Stomach (tissue), 9 donors: ENCODE results near the gene ZNF302. TPM values are rescaled to one million over a fixed set of nuclear protein-coding genes. Genes with fewer than 3 reads are reported as not detected.
A peak's percentile ranks its signal among the peaks of the same experiment; 100 is the strongest.

ENCODE experiments used
- DNase-seq, 2 donors: peaks; one replicate each; pipeline versions ENCODE4 v3.0.0 to v3.0.0-alpha.2; 2013 to 2019
- H3K27ac ChIP-seq, 5 donors: fragments of 200-600 bp in 4 of 5; sonication (generic) in 4 of 5; one replicate each; pipeline ENCODE4 v1.5.1; 2013 to 2019; ENCODE audit warnings: mild to moderate bottlenecking in 1 of 5, moderate library complexity in 1 of 5
- H3K27me3 ChIP-seq, 3 donors: fragments of 200-600 bp; sonication (generic); one replicate each; pipeline ENCODE4 v1.5.1; 2017 to 2019; ENCODE audit warnings: mixed run types in 1 of 3
- H3K36me3 ChIP-seq, 4 donors: fragments of 200-600 bp; sonication (generic); 1 replicate in 3 of 4; 2 replicates in 1 of 4; pipeline ENCODE4 v1.5.1; 2016 to 2019
- H3K4me1 ChIP-seq, 4 donors: fragments of 200-600 bp; sonication (generic); one replicate each; pipeline ENCODE4 v1.5.1; 2016 to 2019
- H3K4me3 ChIP-seq, 4 donors: fragments of 200-600 bp; sonication (generic) in 3 of 4; one replicate each; pipeline ENCODE4 v1.5.1; 2016 to 2019; ENCODE audit warnings: mild to moderate bottlenecking in 1 of 4
- H3K9me3 ChIP-seq, 4 donors: fragments of 200-600 bp; sonication (generic); one replicate each; pipeline ENCODE4 v1.5.1; 2016 to 2019
- EP300 ChIP-seq: sonication (generic); formaldehyde crosslinking; IDR thresholded peaks from one replicate; pipeline ENCODE4 v1.6.1; 2017; ENCODE audit warnings: antibody characterized with exemption
- POLR2A ChIP-seq, 4 donors: fragments of 450-650 bp; IDR thresholded peaks; one replicate each; pipeline ENCODE4 v1.6.1; 2016; ENCODE audit warnings: antibody characterized with exemption in 4 of 4, control low read depth in 2 of 4, mild to moderate bottlenecking in 1 of 4, moderate library complexity in 1 of 4
- POLR2AphosphoS5 ChIP-seq, 3 donors: sonication (generic); formaldehyde crosslinking; IDR thresholded peaks; one replicate each; pipeline ENCODE4 v1.6.1; 2016; ENCODE audit warnings: antibody characterized with exemption in 3 of 3
- WGBS, 5 donors: extraction: QIAGEN DNeasy Blood & Tissue Kit in 3 of 5; methylation state at CpG; one replicate each; pipeline versions ENCODE4 v1.1.5 to v1.1.7; 2013 to 2018; 5-methylcytosine and 5-hydroxymethylcytosine counted together
- intact Hi-C: fragments of 100-400 bp; cut with DNase I; formaldehyde crosslinking; loops from one replicate; pipeline ENCODE4 v1.15.1; 2023; ENCODE audit warnings: low total_unique reads
- polyA plus RNA-seq, 3 donors: library from polyadenylated mRNA; stranded (reverse); fragments of 200-250 nt; gene quantifications; one replicate each; pipeline ENCODE4 v1.2.3, GENCODE V29; 2013
- total RNA-seq, 5 donors: library from RNA; depleted of rRNA; stranded (reverse); fragments of >200 nt; gene quantifications; one replicate each; pipeline versions ENCODE4 v1.1.0 to v1.2.3, GENCODE V29; 2014 to 2016
- TF ChIP-seq, protein P1 (sequence below), 7 experiments: fragments of 450-650 bp in 4 of 7; fragments of 200-600 bp in 3 of 7; sonication (generic) in 3 of 7; IDR thresholded peaks; one replicate each; pipeline ENCODE4 v1.5.1; 2016 to 2019; ENCODE audit warnings: antibody characterized with exemption in 7 of 7, control low read depth in 2 of 7, mild to moderate bottlenecking in 1 of 7
- donor health status: healthy with polysubstance abuse.
- donor health status: Bipolar disorder and iron deficiency.
- donor health status: healthy.

Gene ZNF302
- total and polyA plus RNA-seq, 8 donors, result 10.1 to 92.4 (median 16.6) TPM

DNA sequence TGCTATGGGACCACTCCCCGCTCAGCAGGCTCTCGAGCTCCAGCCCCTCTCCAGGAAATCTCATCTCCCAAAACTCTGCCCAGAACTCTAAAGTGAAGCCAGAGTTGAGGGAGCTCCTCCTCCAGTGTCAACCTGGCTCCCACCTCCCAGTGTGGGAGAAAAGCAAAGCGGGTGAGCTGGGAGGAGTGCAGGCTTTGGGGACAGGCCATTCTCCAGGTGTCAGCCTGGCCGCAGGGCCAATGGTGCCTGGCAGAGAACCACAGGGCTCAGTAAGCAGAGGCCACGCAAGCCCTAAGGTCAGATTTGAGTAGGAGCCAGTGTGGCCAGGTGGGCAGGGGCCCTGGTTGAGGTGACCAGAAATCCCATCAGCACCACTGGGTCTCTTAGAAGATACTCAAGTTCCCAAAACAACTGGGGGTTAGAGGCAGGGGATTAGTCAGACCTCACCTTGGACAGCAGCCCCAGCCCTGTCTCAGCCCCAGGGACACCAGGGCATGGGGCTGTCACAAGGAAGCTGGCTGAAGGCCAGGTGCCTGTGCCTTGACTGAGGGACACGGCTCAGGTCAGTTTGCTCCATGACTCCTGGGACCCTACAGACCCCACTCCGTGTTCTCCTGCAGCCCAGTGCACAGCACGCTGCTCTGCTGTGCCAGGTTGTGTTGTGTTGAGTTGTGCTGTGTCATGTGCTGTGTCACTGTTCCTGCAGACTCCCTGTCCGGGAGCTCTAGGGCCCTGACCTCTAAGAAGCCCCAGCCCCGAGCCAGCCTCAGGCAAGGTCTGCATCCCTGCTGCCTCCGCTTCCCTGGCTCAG lies 53.7 kb downstream of the ZNF302 start:
- DNase-seq, result peak in 1 of 2 donors; percentile 4
- 81 to 88% (median 83%) methylated on average over 11 of the region's 11 CpGs for WGBS, 5 donors
- Histone ChIP-seq H3K27ac (no peak overlapping the region), H3K27me3 (peaks cover 0 to 4% (median 0%) of the 10 kb centered on the region in 3 donors), H3K36me3 (peaks cover 8 to 10% (median 9%) of the 10 kb centered on the region in 4 donors), H3K4me1 (peaks cover 23 to 30% (median 24%) of the 10 kb centered on the region in 4 donors), H3K9me3 (peaks cover 0 to 10% (median 3%) of the 10 kb centered on the region in 4 donors), H3K4me3 (no peak overlapping the region)
- TF ChIP-seq POLR2AphosphoS5 (IDR thresholded peaks at IDR 0.05), result no peak
- no peak for TF ChIP-seq EP300
- TF ChIP-seq, protein P1, sequence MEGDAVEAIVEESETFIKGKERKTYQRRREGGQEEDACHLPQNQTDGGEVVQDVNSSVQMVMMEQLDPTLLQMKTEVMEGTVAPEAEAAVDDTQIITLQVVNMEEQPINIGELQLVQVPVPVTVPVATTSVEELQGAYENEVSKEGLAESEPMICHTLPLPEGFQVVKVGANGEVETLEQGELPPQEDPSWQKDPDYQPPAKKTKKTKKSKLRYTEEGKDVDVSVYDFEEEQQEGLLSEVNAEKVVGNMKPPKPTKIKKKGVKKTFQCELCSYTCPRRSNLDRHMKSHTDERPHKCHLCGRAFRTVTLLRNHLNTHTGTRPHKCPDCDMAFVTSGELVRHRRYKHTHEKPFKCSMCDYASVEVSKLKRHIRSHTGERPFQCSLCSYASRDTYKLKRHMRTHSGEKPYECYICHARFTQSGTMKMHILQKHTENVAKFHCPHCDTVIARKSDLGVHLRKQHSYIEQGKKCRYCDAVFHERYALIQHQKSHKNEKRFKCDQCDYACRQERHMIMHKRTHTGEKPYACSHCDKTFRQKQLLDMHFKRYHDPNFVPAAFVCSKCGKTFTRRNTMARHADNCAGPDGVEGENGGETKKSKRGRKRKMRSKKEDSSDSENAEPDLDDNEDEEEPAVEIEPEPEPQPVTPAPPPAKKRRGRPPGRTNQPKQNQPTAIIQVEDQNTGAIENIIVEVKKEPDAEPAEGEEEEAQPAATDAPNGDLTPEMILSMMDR (IDR thresholded peaks at IDR 0.05), result no peak
- no peak for TF ChIP-seq POLR2A (IDR thresholded peaks at IDR 0.05)
- intact Hi-C loops, result loop anchor here (10.0 kb wide), 1 partner anchor 56 kb away; the partner anchor contains the start of genes SCGB2B2 and ZNF302

DNA sequence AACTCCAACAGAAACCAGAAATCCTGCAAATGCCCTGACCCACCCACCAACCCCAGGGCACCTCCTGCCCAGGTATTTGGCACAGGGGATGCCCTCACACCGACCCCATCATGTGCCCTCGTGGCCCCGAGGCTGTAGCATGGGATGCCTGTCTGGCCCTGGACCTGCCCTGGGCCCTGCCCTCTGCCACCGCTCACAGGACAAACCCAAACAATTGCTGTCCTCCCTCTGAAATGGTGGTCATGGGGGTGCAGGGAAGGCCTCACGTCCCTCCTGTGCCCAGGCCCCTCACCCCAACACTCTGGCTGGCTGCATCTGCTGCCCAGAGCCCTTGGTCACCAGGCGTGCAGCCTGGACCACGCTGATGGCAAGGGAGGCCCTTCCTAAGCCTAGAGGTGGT lies 54.5 kb downstream of the ZNF302 start:
- intact Hi-C loops, result loop anchor here (10.0 kb wide), 1 partner anchor 57 kb away; the partner anchor contains the start of genes SCGB2B2 and ZNF302
- Histone ChIP-seq H3K27me3 (no peaks in the 10 kb centered on the region), H3K4me1 (peaks cover 23 to 34% (median 25%) of the 10 kb centered on the region in 4 donors), H3K36me3 (peaks cover 9 to 17% (median 14%) of the 10 kb centered on the region in 4 donors), H3K27ac (no peak overlapping the region), H3K9me3 (peaks cover 0 to 18% (median 6%) of the 10 kb centered on the region in 4 donors), H3K4me3 (no peak overlapping the region)
- TF ChIP-seq, protein P1 (IDR thresholded peaks at IDR 0.05), result no peak
- TF ChIP-seq POLR2A (IDR thresholded peaks at IDR 0.05) (no peak), POLR2AphosphoS5 (IDR thresholded peaks at IDR 0.05) (no peak), EP300 (no peak)
- WGBS, 5 donors, result 81 to 92% (median 83%) methylated on average over 5 to 7 of the region's 7 CpGs
- no peak for DNase-seq

GRCh38 chr19:34732612-34733211 lies 55.2 kb downstream of the ZNF302 start:
- peak in 1 of 2 donors; percentile 73 for DNase-seq
- 23 to 54% (median 37%) methylated on average over 6 to 15 of the region's 15 CpGs for WGBS, 5 donors
- peaks cover 23 to 34% (median 25%) of the 10 kb centered on the region in 4 donors for H3K4me1 ChIP-seq
- H3K27me3 ChIP-seq, result no peaks in the 10 kb centered on the region
- H3K4me3 ChIP-seq, result peak overlapping the region; percentile 63 to 93 (median 74)
- peaks cover 0 to 25% (median 11%) of the 10 kb centered on the region in 4 donors for H3K9me3 ChIP-seq
- peaks cover 9 to 25% (median 21%) of the 10 kb centered on the region in 4 donors for H3K36me3 ChIP-seq
- peak overlapping the region; percentile 4 to 99 (median 96) for H3K27ac ChIP-seq
- TF ChIP-seq, protein P1 (IDR thresholded peaks at IDR 0.05), result no peak
- TF ChIP-seq POLR2A (IDR thresholded peaks at IDR 0.05) (no peak), EP300 (no peak), POLR2AphosphoS5 (IDR thresholded peaks at IDR 0.05) (no peak)
- intact Hi-C loops, result loop anchor here (10.0 kb wide), 1 partner anchor 58 kb away; the partner anchor contains the start of genes SCGB2B2 and ZNF302

DNA sequence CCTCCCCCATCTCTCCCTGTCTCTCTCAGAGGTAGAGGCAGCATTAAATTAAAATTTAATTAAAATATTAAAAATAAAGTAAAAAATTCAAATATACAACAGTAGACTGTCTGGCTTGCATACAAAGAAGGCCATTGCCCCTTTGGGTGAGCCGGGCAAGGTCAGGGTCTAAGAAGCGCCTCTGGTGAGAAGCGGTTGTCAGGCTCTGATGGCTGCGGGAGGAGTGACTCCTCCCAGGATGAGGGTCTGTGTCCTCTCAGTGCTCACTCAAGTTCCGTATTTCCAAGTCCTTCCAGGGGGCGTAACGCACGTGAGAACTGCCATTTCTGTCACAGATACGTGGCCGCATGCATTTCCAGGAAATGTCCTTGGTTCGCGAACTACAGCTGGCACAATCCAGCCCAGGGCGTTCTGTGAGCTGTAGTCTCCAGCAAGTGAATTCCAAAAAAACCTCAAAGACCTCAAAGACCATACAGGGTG lies 55.8 kb downstream of the ZNF302 start:
- H3K9me3 ChIP-seq, result peaks cover 6 to 31% (median 17%) of the 10 kb centered on the region in 4 donors
- TF ChIP-seq POLR2AphosphoS5 (IDR thresholded peaks at IDR 0.05) (peak in 1 of 3 donors; percentile 26), EP300 (no peak), POLR2A (IDR thresholded peaks at IDR 0.05) (no peak)
- TF ChIP-seq, protein P1 (IDR thresholded peaks at IDR 0.05), result no peak
- H3K4me1 ChIP-seq, result peaks cover 23 to 34% (median 25%) of the 10 kb centered on the region in 4 donors
- peaks cover 9 to 31% (median 27%) of the 10 kb centered on the region in 4 donors for H3K36me3 ChIP-seq
- H3K27ac ChIP-seq, result peak overlapping the region; percentile 95 to 99 (median 96)
- no peaks in the 10 kb centered on the region for H3K27me3 ChIP-seq
- WGBS, 5 donors, result 1 to 4% (median 2%) methylated on average over 13 of the region's 13 CpGs
- peak overlapping the region; percentile 63 to 93 (median 74) for H3K4me3 ChIP-seq
- peak in 1 of 2 donors; percentile 92 for DNase-seq
- intact Hi-C loops, result loop anchor here (10.0 kb wide), 1 partner anchor 59 kb away; the partner anchor contains the start of genes SCGB2B2 and ZNF302
